OCI-LY1 (cell line): ENCODE data around the gene DNHD1.

Experiments
- H2AFZ ChIP-seq: fragments of 200-600 bp; sonication (generic), shearing (Covaris generic); 2 replicates; pipeline ENCODE4 v1.6.0; 2014; ENCODE audit warnings: antibody characterized with exemption, mild to moderate bottlenecking, low read length
- H3F3A ChIP-seq: fragments of 200-600 bp; sonication (generic), shearing (Covaris generic); 2 replicates; pipeline ENCODE4 v1.6.0; 2014; ENCODE audit warnings: mild to moderate bottlenecking, antibody characterized with exemption, low read length, moderate library complexity; ENCODE audit not compliant: insufficient read depth
- H3K27ac ChIP-seq: fragments of 200-600 bp; sonication (generic); 2 replicates; pipeline ENCODE4 v1.5.1; 2014; ENCODE audit warnings: low read length, mixed run types, mild to moderate bottlenecking, low read depth; ENCODE audit not compliant: poor library complexity, severe bottlenecking
- H3K27me3 ChIP-seq: fragments of 200-600 bp; sonication (generic); 2 replicates; pipeline ENCODE4 v1.6.0; 2014; ENCODE audit warnings: antibody characterized with exemption, mild to moderate bottlenecking, low read length, moderate library complexity; ENCODE audit not compliant: insufficient read depth
- H3K36me3 ChIP-seq: fragments of 200-600 bp; sonication (generic); 2 replicates; pipeline ENCODE4 v1.6.1; 2014; ENCODE audit warnings: mild to moderate bottlenecking, antibody characterized with exemption, low read length, moderate library complexity, mixed read lengths; ENCODE audit not compliant: insufficient read depth
- H3K4me1 ChIP-seq: fragments of 200-600 bp; sonication (generic); 2 replicates; pipeline ENCODE4 v1.5.1; 2014; ENCODE audit warnings: mild to moderate bottlenecking, low read length, moderate library complexity; ENCODE audit not compliant: insufficient read depth, severe bottlenecking
- H3K4me2 ChIP-seq: fragments of 200-600 bp; sonication (generic), shearing (Covaris generic); 2 replicates; pipeline ENCODE4 v1.6.1; 2014; ENCODE audit warnings: low read length
- H3K4me3 ChIP-seq: fragments of 200-600 bp; sonication (generic); 2 replicates; pipeline ENCODE4 v1.5.1; 2014; ENCODE audit warnings: low read length, low read depth, mild to moderate bottlenecking, mixed read lengths; ENCODE audit not compliant: poor library complexity, severe bottlenecking
- H3K79me2 ChIP-seq: fragments of 200-600 bp; shearing (Covaris generic); 2 replicates; pipeline ENCODE4 v1.6.1; 2016; ENCODE audit warnings: mixed run types, low read length, mixed read lengths; ENCODE audit not compliant: insufficient read depth
- H3K9ac ChIP-seq: fragments of 200-600 bp; sonication (generic), shearing (Covaris generic); 2 replicates; pipeline ENCODE4 v1.6.1; 2014; ENCODE audit warnings: mild to moderate bottlenecking, low read length, mixed read lengths
- H3K9me2 ChIP-seq: fragments of 200-600 bp; sonication (generic), shearing (Covaris generic); 2 replicates; pipeline ENCODE4 v1.6.1; 2014; ENCODE audit warnings: low read depth, mild to moderate bottlenecking, low read length, mixed read lengths
- H3K9me3 ChIP-seq: fragments of 200-600 bp; shearing (Covaris generic); 2 replicates; pipeline ENCODE4 v1.6.1; 2014; ENCODE audit warnings: low read length, mixed read lengths
- H4K20me1 ChIP-seq: fragments of 200-600 bp; sonication (generic), shearing (Covaris generic); 2 replicates; pipeline ENCODE4 v1.6.0; 2016; ENCODE audit warnings: mild to moderate bottlenecking, low read length; ENCODE audit not compliant: insufficient read depth
- CTCF ChIP-seq: fragments of 200-600 bp; sonication (generic), shearing (Covaris generic); IDR thresholded peaks from 2 replicates; pipeline ENCODE4 v1.5.1; 2017; ENCODE audit warnings: mild to moderate bottlenecking, antibody characterized with exemption, low read length, moderate library complexity, mixed read lengths
- EZH2 ChIP-seq: fragments of 200-600 bp; sonication (generic), shearing (Covaris generic); IDR thresholded peaks from 2 replicates; pipeline ENCODE4 v1.8.0; 2017; ENCODE audit warnings: borderline replicate concordance, mixed run types, mild to moderate bottlenecking, antibody characterized with exemption, low read length, moderate library complexity, mixed read lengths

Gene DNHD1

GRCh38 chr11:6557063-6557462 lies 60.0 kb downstream of the DNHD1 start:
- Histone ChIP-seq H3K27me3 (no peaks in the 10 kb centered on the region), H3K4me2 (no peak overlapping the region)

GRCh38 chr11:6557761-6558674 lies 60.9 kb downstream of the DNHD1 start:
- Histone ChIP-seq H3K27me3 (no peaks in the 10 kb centered on the region), H3K27ac (no peak overlapping the region), H3K4me2 (no peak overlapping the region), H3K9me2 (no peaks in the 10 kb centered on the region), H2AFZ (no peak overlapping the region), H3K36me3 (no peaks in the 10 kb centered on the region), H3F3A (no peaks in the 10 kb centered on the region), H3K4me1 (no peaks in the 10 kb centered on the region), H3K9me3 (no peaks in the 10 kb centered on the region), H3K9ac (no peak overlapping the region), H3K4me3 (no peak overlapping the region), H3K79me2 (no peaks in the 10 kb centered on the region), H4K20me1 (no peaks in the 10 kb centered on the region)
- TF ChIP-seq EZH2 (no peak), CTCF (no peak)

More at GRCh38 chr11:6557063-6557462, 60.0 kb downstream of the DNHD1 start:
- Histone ChIP-seq H3K9me2 (no peaks in the 10 kb centered on the region), H3K36me3 (no peaks in the 10 kb centered on the region), H3K9ac (no peak overlapping the region), H3K4me1 (no peaks in the 10 kb centered on the region), H3K27ac (no peak overlapping the region), H3K9me3 (no peaks in the 10 kb centered on the region), H3K79me2 (no peaks in the 10 kb centered on the region), H2AFZ (no peak overlapping the region), H3F3A (no peaks in the 10 kb centered on the region), H3K4me3 (no peak overlapping the region), H4K20me1 (no peaks in the 10 kb centered on the region)
- TF ChIP-seq CTCF: no peak
- TF ChIP-seq EZH2: no peak

DNA sequence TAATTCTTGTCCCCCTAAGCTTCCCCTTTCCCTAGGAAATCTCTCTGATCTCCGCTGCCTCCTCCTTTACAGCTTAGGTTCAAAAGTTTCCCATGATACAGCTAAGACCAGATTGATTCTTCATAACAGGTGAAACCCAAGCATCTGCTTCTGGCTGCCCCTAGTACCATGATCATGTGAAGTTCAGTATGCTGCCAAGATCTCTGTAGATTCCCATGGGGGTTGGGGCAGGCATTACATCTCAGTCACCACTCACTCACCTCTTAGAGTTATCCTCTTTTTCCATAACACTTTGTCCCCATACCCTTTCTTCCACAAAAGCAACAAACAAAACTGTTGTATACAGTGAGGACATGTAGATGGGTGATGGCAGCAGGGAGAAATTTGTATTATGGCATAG lies 62.3 kb downstream of the DNHD1 start:
- Histone ChIP-seq H3K4me3 (no peak overlapping the region), H2AFZ (no peak overlapping the region), H3K9me2 (no peaks in the 10 kb centered on the region), H4K20me1 (no peaks in the 10 kb centered on the region), H3K27me3 (no peaks in the 10 kb centered on the region), H3F3A (no peaks in the 10 kb centered on the region), H3K4me2 (no peak overlapping the region), H3K4me1 (no peaks in the 10 kb centered on the region), H3K36me3 (no peaks in the 10 kb centered on the region), H3K9me3 (no peaks in the 10 kb centered on the region), H3K79me2 (no peaks in the 10 kb centered on the region), H3K9ac (no peak overlapping the region), H3K27ac (no peak overlapping the region)
- TF ChIP-seq EZH2: no peak
- no peak for TF ChIP-seq CTCF
